IPS-18c (cell line): Measurements from ENCODE around the gene ABCF1.

Experiments used
- H3K4me3 ChIP-seq: 2 replicates; pipeline ENCODE4 v1.7.0; 2013; ENCODE audit warnings: low read depth, mild to moderate bottlenecking, low read length, moderate library complexity; ENCODE audit not compliant: insufficient read depth
- H3K9me3 ChIP-seq: one replicate; pipeline ENCODE4 v1.6.1; 2013; ENCODE audit warnings: mild to moderate bottlenecking, low read length, moderate library complexity; ENCODE audit not compliant: control insufficient read depth, insufficient read depth

ABCF1 gene

GRCh38 chr6:30614044-30614842, 43.0 kb downstream of the ABCF1 start:
- no peaks in the 10 kb centered on the region for H3K9me3 ChIP-seq

GRCh38 chr6:30614843-30615218, 43.6 kb downstream of the ABCF1 start:
- Histone ChIP-seq H3K9me3 (no peaks in the 10 kb centered on the region), H3K4me3 (peak overlapping the region; percentile 95; the same call in 1 of the 2 replicates)

More at GRCh38 chr6:30614044-30614842, 43.0 kb downstream of the ABCF1 start:
- peak overlapping the region; percentile 32; the same call in 1 of the 2 replicates for H3K4me3 ChIP-seq

- Histone ChIP-seq H3K9me3 (no peaks in the 10 kb centered on the region), H3K4me3 (peak overlapping the region; percentile 95)
Observed at GRCh38 chr6:30615219-30615957, 44.1 kb downstream of the ABCF1 start.

- Histone ChIP-seq H3K4me3 (peak overlapping the region; percentile 95), H3K9me3 (no peaks in the 10 kb centered on the region)
Observed at GRCh38 chr6:30615958-30616810, 44.9 kb downstream of the ABCF1 start.

- Histone ChIP-seq H3K9me3 (no peaks in the 10 kb centered on the region), H3K4me3 (peak within 1 kb of the TSS; percentile 95)
Observed at GRCh38 chr6:30616811-30617564, 45.7 kb downstream of the ABCF1 start, which contains the start of gene PPP1R10. Gene PPP1R10 (minus strand): TSS chr6:30617243. CDS start chr6:30609944, 7,299 bp downstream.

- Histone ChIP-seq H3K4me3 (peak within 1 kb of the TSS; percentile 95), H3K9me3 (no peaks in the 10 kb centered on the region)
Observed at GRCh38 chr6:30617565-30618269, 46.5 kb downstream of the ABCF1 start, which contains the start of gene MRPS18B. Gene MRPS18B (plus strand): TSS chr6:30617840. CDS start chr6:30617866, 26 bp downstream.

- peak overlapping the region; percentile 57 for H3K4me3 ChIP-seq
- no peaks in the 10 kb centered on the region for H3K9me3 ChIP-seq
Observed at GRCh38 chr6:30618270-30618797, 47.1 kb downstream of the ABCF1 start.

GRCh38 chr6:30619561-30619960, 48.3 kb downstream of the ABCF1 start:
- H3K4me3 ChIP-seq: no peak overlapping the region

GRCh38 chr6:30625511-30625910, 54.3 kb downstream of the ABCF1 start:
- H3K4me3 ChIP-seq: no peak overlapping the region
- H3K9me3 ChIP-seq: no peaks in the 10 kb centered on the region

More at GRCh38 chr6:30619561-30619960, 48.3 kb downstream of the ABCF1 start:
- no peaks in the 10 kb centered on the region for H3K9me3 ChIP-seq

GRCh38 chr6:30626484-30627366, 55.5 kb downstream of the ABCF1 start, which contains the start of gene ATAT1:
Gene ATAT1 (plus strand): TSS chr6:30626874.
- H3K9me3 ChIP-seq: no peaks in the 10 kb centered on the region

GRCh38 chr6:30635834-30636233, 64.6 kb downstream of the ABCF1 start:
- Histone ChIP-seq H3K4me3 (no peak overlapping the region), H3K9me3 (peaks cover 2% of the 10 kb centered on the region)

More at GRCh38 chr6:30626484-30627366, 55.5 kb downstream of the ABCF1 start, which contains the start of gene ATAT1:
- H3K4me3 ChIP-seq: peak within 1 kb of the TSS; percentile 84

GRCh38 chr6:30640481-30640880, 69.2 kb downstream of the ABCF1 start:
- H3K4me3 ChIP-seq: no peak overlapping the region
- H3K9me3 ChIP-seq: peaks cover 2% of the 10 kb centered on the region

- H3K4me3 ChIP-seq: no peak overlapping the region
- peaks cover 2% of the 10 kb centered on the region for H3K9me3 ChIP-seq
Observed at GRCh38 chr6:30641048-30641447, 69.8 kb downstream of the ABCF1 start.
